ENCODE measurements around the gene POU6F1.
"Not testable (repeated sequence)": the region's sequence is repeated elsewhere in the genome, so short reads cannot be mapped to it uniquely, and the experiment has no call there.

POU6F1 gene

GRCh38 chr12:51224625-51225024 lies 6.8 kb upstream of the POU6F1 start (continued):
- TF ChIP-seq, protein P1, sequence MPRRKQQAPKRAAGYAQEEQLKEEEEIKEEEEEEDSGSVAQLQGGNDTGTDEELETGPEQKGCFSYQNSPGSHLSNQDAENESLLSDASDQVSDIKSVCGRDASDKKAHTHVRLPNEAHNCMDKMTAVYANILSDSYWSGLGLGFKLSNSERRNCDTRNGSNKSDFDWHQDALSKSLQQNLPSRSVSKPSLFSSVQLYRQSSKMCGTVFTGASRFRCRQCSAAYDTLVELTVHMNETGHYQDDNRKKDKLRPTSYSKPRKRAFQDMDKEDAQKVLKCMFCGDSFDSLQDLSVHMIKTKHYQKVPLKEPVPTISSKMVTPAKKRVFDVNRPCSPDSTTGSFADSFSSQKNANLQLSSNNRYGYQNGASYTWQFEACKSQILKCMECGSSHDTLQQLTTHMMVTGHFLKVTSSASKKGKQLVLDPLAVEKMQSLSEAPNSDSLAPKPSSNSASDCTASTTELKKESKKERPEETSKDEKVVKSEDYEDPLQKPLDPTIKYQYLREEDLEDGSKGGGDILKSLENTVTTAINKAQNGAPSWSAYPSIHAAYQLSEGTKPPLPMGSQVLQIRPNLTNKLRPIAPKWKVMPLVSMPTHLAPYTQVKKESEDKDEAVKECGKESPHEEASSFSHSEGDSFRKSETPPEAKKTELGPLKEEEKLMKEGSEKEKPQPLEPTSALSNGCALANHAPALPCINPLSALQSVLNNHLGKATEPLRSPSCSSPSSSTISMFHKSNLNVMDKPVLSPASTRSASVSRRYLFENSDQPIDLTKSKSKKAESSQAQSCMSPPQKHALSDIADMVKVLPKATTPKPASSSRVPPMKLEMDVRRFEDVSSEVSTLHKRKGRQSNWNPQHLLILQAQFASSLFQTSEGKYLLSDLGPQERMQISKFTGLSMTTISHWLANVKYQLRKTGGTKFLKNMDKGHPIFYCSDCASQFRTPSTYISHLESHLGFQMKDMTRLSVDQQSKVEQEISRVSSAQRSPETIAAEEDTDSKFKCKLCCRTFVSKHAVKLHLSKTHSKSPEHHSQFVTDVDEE (CRISPR knock-in tag; IDR thresholded peaks at IDR 0.05) = no peak
- TF ChIP-seq, protein P2, sequence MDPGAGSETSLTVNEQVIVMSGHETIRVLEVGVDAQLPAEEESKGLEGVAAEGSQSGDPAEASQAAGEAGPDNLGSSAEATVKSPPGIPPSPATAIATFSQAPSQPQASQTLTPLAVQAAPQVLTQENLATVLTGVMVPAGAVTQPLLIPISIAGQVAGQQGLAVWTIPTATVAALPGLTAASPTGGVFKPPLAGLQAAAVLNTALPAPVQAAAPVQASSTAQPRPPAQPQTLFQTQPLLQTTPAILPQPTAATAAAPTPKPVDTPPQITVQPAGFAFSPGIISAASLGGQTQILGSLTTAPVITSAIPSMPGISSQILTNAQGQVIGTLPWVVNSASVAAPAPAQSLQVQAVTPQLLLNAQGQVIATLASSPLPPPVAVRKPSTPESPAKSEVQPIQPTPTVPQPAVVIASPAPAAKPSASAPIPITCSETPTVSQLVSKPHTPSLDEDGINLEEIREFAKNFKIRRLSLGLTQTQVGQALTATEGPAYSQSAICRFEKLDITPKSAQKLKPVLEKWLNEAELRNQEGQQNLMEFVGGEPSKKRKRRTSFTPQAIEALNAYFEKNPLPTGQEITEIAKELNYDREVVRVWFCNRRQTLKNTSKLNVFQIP (CRISPR knock-in tag; IDR thresholded peaks at IDR 0.05; ENCODE audit: borderline replicate concordance, low read depth) = no peak
- no peak for TF ChIP-seq PPARA (CRISPR knock-in tag; IDR thresholded peaks at IDR 0.05; ENCODE audit: borderline replicate concordance)

GRCh38 chr12:51222461-51222860 lies 4.6 kb upstream of the POU6F1 start:
- TF ChIP-seq, protein P3, sequence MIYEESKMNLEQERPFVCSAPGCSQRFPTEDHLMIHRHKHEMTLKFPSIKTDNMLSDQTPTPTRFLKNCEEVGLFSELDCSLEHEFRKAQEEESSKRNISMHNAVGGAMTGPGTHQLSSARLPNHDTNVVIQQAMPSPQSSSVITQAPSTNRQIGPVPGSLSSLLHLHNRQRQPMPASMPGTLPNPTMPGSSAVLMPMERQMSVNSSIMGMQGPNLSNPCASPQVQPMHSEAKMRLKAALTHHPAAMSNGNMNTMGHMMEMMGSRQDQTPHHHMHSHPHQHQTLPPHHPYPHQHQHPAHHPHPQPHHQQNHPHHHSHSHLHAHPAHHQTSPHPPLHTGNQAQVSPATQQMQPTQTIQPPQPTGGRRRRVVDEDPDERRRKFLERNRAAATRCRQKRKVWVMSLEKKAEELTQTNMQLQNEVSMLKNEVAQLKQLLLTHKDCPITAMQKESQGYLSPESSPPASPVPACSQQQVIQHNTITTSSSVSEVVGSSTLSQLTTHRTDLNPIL (CRISPR knock-in tag; IDR thresholded peaks at IDR 0.05; ENCODE audit: low read depth) = no peak
- TF ChIP-seq ISL1 (CRISPR knock-in tag; IDR thresholded peaks at IDR 0.05) (no peak), ZNF8 (CRISPR knock-in tag; IDR thresholded peaks at IDR 0.05) (no peak), ZFP3 (CRISPR knock-in tag; IDR thresholded peaks at IDR 0.05) (no peak)
- no peak for ATAC-seq

GRCh38 chr12:51219857-51220256 lies 2.0 kb upstream of the POU6F1 start:
- not testable (repeated sequence) for ATAC-seq

DNA sequence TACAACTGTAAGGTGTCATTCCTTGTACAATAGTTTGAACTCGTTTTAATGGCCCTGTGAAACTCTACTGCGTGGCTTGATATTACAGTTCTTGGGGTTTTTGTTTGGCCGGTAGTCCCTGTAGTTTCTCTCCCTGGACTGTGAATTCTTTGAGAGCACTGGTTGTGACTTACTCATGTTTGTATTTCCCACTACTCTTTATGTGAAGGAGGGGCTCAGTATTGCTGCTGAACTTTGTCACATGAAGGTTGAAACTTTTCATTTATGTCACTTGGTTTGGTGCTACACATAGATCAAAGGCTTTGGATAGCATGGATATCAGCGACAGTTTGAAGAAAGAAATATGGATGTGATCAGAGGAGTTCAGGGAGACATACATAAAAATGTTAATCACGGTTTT lies 1.5 kb upstream of the POU6F1 start:
- ATAC-seq = no peak
- TF ChIP-seq ZNF8 (CRISPR knock-in tag; IDR thresholded peaks at IDR 0.05) (no peak), ISL1 (CRISPR knock-in tag; IDR thresholded peaks at IDR 0.05) (no peak)
- TF ChIP-seq, protein P2 (CRISPR knock-in tag; IDR thresholded peaks at IDR 0.05; ENCODE audit: borderline replicate concordance, low read depth) = no peak

GRCh38 chr12:51218607-51219161 lies 822 bp upstream of the POU6F1 start:
- ATAC-seq = peak; percentile 10

GRCh38 chr12:51217133-51217967 lies 512 bp downstream of the POU6F1 start:
- peak; percentile 61 for ATAC-seq
- TF ChIP-seq ISL1 (CRISPR knock-in tag; IDR thresholded peaks at IDR 0.05) = no peak
- TF ChIP-seq RARB (CRISPR knock-in tag; IDR thresholded peaks at IDR 0.05) = no peak

More at GRCh38 chr12:51218607-51219161, 822 bp upstream of the POU6F1 start:
- TF ChIP-seq GLIS3 (CRISPR knock-in tag; IDR thresholded peaks at IDR 0.05) (no peak), ESRRG (CRISPR knock-in tag; IDR thresholded peaks at IDR 0.05) (no peak), PPARA (CRISPR knock-in tag; IDR thresholded peaks at IDR 0.05; ENCODE audit: borderline replicate concordance) (no peak), ZNF70 (CRISPR knock-in tag; IDR thresholded peaks at IDR 0.05) (no peak), ARNTL (CRISPR knock-in tag; IDR thresholded peaks at IDR 0.05; ENCODE audit: borderline replicate concordance, low read depth) (no peak)

- TF ChIP-seq GLIS3 (CRISPR knock-in tag; IDR thresholded peaks at IDR 0.05) (no peak), ESRRG (CRISPR knock-in tag; IDR thresholded peaks at IDR 0.05) (no peak), TOX (CRISPR knock-in tag; IDR thresholded peaks at IDR 0.05; ENCODE audit: borderline replicate concordance) (no peak), ZC3H10 (CRISPR knock-in tag; IDR thresholded peaks at IDR 0.05) (no peak), ARNTL (CRISPR knock-in tag; IDR thresholded peaks at IDR 0.05; ENCODE audit: borderline replicate concordance, low read depth) (no peak), ZNF565 (CRISPR knock-in tag; conservative IDR thresholded peaks at IDR 0.05; ENCODE audit: low read depth) (no peak), ZFP30 (CRISPR knock-in tag; IDR thresholded peaks at IDR 0.05) (no peak), RARB (CRISPR knock-in tag; IDR thresholded peaks at IDR 0.05) (no peak)
- TF ChIP-seq, protein P4, sequence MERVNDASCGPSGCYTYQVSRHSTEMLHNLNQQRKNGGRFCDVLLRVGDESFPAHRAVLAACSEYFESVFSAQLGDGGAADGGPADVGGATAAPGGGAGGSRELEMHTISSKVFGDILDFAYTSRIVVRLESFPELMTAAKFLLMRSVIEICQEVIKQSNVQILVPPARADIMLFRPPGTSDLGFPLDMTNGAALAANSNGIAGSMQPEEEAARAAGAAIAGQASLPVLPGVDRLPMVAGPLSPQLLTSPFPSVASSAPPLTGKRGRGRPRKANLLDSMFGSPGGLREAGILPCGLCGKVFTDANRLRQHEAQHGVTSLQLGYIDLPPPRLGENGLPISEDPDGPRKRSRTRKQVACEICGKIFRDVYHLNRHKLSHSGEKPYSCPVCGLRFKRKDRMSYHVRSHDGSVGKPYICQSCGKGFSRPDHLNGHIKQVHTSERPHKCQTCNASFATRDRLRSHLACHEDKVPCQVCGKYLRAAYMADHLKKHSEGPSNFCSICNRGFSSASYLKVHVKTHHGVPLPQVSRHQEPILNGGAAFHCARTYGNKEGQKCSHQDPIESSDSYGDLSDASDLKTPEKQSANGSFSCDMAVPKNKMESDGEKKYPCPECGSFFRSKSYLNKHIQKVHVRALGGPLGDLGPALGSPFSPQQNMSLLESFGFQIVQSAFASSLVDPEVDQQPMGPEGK (CRISPR knock-in tag; IDR thresholded peaks at IDR 0.05; ENCODE audit: borderline replicate concordance) = no peak
These were observed 1.2 kb downstream of the POU6F1 start for GRCh38 chr12:51216642-51217041.

More at GRCh38 chr12:51216642-51217041, 1.2 kb downstream of the POU6F1 start:
- no peak for ATAC-seq
